ENCODE data around the gene TSC22D2. TPM values are rescaled to one million over a fixed set of nuclear protein-coding genes. Genes with fewer than 3 reads are reported as not detected.

Gene TSC22D2
- total and polyA plus RNA-seq, 2 of the 8 experiments (the other 6 are each of a cell fraction or from before 2014, with no cell fraction given), result 3.4 to 27.6 TPM

- TF ChIP-seq CBX8 (IDR thresholded peaks at IDR 0.05; ENCODE audit: borderline replicate concordance, low read depth, low read length), result no peak
- no peak for TF ChIP-seq SIRT6 (IDR thresholded peaks at IDR 0.05; ENCODE audit: low read length)
- no peak for TF ChIP-seq BRCA1 (IDR thresholded peaks at IDR 0.05; ENCODE audit: low read depth, low read length)
- no peak for TF ChIP-seq SP4 (IDR thresholded peaks at IDR 0.05; ENCODE audit: low read length)
- TF ChIP-seq GABPA (IDR thresholded peaks at IDR 0.05; ENCODE audit: borderline replicate concordance, insufficient read depth, low read length), result no peak
- no peak for TF ChIP-seq CHD2 (IDR thresholded peaks at IDR 0.05; ENCODE audit: low read length)
- no peak for TF ChIP-seq SIX5 (IDR thresholded peaks at IDR 0.05; ENCODE audit: low read depth, low read length)
These were observed 46.5 kb downstream of the TSC22D2 start (continued) for GRCh38 chr3:150454622-150455021.

All from H1 (cell line).